Cerebellar nuclear complex (tissue), 1 donor: ENCODE data around the gene QARS1.
A peak's percentile ranks its signal among the peaks of the same experiment; 100 is the strongest.

ENCODE experiments used
- DNase-seq, 2 experiments: peaks; one replicate each; lab custom pipeline; 2025; lab: John Stamatoyannopoulos, UW

The QARS1 gene

DNA sequence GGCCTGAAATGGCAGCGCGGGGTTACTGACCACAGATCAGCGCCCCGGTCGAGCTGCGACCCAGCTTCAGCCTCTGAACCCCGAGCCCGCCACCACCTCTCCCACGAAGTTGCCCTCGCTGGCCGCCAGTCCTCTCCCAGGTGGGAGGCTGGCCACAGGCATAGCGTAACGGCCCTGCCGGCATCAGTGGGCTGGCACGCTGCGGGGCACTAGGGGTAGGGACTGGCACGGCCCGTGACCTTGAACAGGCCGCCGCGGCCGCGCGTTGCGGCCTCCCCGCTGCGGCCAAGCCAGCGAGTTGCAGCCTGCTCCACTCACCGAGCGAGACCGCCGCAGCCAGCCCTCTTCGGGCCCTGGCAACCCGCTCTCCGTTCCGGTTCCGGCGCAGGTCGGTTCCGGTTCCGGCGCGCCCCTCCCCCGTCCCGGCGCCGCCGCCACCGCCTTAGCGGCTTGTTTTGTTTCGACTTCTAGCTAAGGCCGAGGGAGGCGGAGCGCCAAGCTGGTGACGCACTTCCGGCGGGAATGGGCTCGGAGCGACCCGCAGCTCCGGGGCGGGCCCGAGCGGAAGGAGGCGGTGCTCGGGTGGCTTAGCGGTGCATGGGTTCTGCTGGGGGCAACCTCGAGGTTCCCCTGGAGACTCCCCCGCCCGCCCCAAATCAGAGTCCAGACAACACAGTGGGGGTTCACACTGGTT, 16.0 kb upstream of the QARS1 start, which contains the start of gene USP19:
Gene USP19 (minus strand): TSS at position 386 of the 694 bp plus-strand sequence. CDS start 1,678 bp downstream, outside the sequence.
- DNase-seq = peak; percentile 75 to 84

DNA sequence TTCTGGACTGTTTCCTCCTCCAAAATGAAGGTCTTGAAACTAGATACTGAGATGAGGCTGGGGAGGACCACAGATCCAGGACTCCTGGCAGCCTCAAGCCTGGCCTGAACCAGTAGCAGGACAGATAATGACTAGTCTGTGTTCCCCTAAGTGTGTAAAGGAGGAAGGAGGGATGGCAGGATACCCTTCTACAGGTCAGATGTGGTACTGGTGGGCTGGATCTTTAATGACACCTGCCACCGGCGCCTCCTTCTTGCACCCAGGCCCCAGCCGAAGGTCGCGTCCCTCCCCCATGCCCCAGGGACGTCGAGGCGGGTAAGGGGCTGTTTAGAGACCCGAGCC, 15.5 kb upstream of the QARS1 start:
- no peak for DNase-seq

DNA sequence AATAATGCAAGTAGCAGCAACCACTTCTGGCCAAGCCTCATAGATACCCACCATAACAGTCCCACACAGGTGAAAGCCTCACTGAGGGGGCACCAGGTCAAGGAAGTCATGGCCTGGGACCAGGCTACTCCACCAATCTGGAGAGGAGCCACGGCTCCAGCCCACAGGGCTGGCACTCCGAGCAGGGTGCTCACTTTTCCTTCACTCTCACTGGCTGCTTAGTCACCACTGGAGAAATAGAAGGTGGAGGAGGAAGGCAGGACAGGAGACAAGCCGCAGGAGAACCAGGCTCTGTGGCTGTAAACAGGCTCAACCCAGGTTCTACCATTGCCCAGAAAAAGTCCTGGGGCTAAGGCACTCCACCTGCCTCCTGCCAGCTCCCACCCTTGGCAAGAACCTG, 14.9 kb upstream of the QARS1 start:
- DNase-seq = no peak

DNA sequence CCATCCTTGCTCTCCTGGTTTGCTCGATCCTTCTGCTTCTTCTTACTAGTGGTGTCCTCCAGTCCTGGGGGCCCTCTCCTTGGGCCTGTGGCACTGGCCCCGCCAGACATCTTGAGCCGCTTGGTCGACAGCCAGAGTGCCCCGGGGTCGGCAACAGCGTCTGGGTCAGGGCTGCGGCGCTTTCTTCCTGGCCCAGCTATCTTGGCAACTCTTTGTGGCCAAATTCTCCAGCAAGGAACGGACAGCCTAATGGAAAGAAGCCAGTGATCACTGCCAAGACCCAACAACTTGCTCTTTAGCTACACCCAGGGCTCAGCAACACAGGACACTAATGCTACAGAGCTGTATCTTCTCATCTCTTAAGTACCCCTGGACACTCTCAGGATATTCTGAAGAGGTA, 14.5 kb upstream of the QARS1 start:
- DNase-seq = no peak

DNA sequence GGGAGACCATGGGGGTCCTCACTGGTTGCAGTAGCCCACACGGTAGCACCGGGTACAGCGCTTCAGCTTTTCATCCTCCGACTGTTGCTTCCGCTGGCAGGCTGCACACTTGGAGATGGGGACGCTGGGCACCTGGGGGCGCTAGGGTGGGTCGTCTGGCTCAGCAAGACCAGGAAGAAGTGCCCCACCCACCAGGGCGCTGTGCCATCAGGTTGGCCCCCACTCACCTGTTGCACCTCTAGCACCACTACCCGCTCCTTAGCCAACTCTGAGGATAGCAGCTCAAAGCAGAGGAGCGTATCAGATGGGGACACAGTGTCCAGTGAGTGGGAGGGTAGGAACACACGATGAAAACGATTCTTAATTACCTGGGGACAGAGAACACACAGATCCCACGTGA, 7.7 kb upstream of the QARS1 start:
- no peak for DNase-seq

DNA sequence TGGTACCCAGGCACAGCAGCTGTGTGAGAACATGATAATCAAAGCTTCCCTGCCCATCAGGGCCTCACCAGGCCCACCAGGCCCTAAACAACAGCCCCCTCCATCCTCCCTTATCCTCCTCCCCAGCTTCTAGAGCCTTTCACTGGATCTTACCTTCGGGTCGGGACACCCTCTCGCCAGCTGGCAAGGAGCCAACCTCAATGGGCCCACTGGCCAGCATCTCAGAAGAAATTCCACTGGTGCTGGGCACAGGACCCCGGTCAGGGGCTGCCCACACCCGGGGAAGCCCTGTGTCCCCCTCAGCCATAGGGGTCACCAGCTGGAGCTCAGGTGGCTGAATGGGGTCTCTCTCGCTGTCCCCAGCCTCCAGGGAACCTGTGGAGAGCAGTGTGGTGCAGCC, 6.8 kb upstream of the QARS1 start:
- no peak for DNase-seq

DNA sequence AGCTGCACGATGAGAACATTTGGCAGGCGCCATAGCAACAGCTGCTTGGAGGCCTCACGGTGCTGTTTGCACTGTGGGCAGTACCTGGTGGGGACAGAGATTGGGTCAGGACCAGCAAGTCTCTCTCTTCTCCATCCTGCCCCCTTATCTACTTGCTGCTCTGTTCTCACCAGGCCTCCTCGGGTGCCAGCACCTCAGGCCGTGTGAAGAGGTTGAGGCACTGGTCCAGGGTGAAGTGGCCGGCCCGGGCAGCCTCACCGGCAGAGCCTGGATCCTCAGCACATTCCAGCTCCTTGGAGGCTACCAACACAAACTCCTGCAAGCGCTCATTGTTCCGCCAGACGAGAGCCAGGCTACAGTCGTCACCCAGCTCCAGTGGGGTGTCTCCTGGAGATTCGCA, 6.2 kb upstream of the QARS1 start:
- no peak for DNase-seq

DNA sequence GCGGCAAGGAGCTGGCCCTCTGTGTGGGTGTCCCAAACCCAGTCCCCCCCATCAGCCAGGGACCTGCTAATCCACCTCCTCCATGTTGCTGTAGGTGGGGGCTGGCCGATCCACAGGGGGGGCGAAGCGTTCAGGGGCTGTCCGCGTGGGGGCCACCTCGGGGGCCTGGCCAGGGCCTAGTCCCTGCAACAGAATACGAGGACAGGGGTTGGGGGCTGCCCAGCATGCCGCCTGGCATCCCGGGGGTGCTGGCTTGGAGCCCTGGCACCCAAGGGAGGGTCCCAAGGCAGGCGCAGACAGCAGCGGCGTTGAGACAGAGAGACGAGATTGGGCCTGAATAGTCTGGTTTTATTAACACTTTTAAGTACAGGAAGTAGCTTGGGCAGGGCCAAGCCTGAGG, 3.8 kb upstream of the QARS1 start:
- DNase-seq = no peak

DNA sequence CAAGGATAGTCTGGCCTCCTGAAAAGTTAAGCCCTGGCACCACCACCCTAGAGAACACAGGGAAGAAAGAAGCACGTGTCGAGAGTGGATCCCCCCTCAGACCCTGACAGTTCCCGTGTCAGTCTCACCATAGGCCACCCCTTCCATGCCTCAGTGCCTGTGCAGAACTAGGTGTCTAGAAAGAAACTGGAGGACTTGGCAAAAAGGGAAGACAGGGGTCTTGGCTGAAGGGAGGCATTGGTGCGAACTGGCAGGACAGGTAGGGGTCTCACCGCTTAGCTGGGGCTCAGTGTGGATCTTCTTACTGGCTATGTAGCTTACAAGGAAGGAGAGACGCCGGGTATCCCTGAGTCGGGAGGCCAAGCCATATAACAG, 518 bp downstream of the QARS1 start:
- no peak for DNase-seq

DNA sequence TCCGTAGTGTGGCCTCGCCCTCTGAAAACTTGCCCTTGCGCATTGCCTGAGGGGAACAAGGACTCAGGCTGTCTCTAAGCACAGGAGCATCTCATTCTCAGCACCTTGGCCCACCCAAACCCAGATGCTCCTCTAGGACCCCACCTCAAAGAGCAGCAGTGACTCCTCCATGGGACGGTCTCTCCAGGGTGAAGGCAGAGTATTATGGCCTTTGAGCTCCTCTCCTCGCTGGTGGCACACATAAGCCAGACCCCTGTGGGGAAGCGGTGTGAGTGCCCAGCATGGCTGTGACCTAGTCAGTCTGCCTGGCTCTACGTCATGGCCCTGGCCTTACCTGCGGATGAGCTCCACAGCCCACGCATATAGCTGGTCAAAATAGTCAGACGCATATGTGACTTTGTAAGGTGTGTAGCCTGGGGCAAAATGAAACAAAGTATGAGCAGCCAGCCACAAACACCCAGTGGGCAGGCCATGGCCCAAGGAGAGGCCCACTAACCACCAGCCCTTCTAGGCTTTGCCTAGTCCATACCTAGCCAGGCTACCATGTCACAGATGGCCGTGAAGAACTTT, 4.4 kb downstream of the QARS1 start:
- DNase-seq = no peak

DNA sequence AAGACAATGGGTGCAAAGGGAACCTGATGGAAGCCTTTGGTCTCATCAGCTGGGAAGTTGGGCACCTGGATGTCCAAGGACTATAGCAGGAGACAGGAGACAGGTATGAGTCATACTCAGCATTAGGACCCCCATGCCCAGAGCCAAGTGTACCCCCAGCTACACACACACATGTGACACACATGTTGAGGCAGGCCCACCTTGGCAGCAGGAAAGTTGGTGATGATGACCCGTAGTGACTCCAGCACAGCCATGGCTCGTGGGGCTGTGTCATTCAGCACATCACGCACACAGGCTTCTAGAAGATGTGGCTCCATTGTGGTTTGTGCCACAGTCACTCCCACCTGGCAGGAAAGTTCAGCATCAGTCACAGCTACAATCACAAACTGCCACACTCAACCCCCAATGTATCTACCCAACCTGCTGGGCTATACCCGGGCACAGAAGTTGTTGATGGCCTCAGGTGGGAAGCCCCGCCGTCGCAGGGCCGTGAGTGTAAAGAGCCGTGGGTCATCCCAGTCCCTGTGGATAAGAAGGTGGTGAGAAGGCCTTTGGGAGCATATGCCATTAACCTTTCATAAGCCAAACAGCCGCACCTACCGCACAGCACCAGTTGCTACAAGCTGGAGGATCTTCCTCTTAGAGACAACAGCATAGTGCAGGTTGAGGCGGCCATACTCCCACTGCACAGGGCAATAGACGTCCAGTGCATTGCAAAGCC, 5.5 kb downstream of the QARS1 start:
- DNase-seq = no peak

DNA sequence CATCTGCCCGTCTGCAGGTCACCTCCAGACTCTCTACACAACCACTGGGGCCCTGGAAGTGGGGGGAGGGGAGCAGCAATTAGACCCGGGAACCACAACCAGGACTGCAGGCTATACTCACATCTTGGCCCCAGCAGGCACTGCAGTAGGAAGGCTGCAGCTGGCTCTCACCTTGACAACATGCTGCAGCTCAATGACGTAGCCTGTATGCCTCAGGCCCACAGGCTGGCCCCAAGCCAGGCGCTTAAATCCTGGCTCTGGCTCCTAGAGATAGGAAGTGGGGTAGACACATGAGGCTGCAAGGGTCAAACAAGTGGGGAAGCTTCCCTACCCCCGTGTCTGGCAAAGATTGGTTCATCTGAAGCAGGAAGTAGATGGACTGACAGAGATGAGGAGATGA, 6.1 kb downstream of the QARS1 start:
- no peak for DNase-seq

DNA sequence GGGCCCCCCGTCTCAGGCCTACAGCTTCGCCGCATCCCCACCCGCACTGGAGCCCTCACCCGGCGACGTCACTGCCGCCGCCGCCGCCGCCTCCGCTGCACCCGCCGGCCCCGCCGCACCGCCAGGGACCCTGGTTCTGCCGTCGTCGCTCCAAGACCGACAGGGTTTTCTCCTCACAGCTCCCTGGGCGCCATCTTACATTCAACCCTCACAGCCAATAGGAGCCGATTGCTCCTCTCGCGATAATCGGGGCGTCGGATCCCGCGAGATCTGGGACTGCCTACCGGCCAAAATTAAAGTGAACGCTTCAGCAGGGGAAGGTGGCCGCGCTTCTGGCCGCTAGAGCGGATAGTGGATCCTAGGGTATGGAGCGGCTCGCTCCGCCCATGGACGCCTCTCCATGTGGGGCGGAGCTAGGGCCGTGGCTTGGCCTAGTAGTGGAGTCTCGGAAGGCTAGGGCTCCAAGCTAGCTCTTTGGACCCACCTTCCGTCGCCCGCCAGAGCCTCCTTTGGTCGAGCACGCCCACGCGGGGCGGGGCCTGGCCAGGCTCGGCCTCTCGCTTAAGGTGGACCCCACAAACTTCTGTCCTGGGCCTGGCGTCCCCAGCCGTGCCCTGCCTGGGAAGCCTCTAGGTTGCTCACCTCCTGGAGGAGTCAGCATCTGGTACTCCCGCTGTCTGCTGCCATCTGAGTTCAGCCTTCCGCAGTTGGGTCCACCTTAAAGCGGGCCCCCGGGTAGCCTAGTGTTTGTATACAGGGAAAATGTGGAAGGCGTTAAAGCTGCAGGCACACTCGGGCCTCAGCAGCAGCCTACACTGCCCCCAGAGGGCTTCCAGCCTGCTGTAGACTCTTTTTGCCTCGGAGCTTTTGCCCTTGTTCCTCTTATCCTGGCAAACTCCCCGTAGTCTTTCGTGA, 10.4 kb downstream of the QARS1 start, which contains the start of gene QRICH1:
Gene QRICH1 (minus strand): TSS at position 219 of the 915 bp plus-strand sequence. CDS start 17,054 bp downstream, outside the sequence.
- DNase-seq = peak; percentile 95 to 97

DNA sequence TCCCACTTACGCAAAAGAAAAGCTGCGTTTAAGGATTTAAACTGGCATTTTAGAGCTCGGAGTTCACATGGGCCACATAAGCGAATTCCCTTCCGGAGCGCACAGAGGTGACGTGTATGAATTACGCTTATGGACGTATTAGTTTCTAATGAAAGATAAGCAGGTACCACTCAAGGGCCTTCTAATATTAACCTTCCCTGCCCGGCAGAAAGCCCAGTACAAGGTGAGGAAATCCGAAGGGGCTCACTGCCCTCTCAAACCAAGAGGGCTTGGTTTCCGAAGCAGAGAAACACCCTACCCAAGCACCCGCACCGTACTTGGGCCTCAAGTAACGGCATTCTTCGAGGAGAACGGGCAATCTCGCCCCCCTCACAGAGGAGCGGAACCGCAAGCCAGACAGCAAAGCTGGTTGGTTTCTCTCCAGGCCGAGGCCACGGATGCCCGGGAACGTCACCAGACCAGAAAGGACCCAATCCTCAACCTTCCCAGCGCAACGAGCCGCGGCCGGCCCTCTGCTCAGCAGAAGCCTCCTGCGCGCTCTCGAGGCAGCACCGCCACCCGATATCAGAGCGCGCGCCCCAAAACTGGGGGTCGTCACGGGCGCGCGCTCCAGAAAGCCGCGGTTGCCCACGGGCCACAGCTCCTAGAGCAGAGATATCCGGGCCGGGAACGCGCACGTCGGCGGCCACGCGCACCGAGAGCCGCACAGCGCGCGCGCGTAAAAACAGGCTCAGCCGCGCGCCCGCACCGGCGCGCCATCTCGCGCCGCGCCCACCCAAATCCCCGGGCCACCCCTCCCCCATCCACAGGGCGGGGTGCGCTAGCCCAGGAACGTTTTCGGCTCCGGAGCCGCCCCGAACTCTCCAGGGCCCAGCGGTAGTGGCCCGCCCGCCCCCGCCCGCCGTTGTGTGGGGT, 11.4 kb downstream of the QARS1 start:
- DNase-seq = peak in 1 of 2 experiments; percentile 22

DNA sequence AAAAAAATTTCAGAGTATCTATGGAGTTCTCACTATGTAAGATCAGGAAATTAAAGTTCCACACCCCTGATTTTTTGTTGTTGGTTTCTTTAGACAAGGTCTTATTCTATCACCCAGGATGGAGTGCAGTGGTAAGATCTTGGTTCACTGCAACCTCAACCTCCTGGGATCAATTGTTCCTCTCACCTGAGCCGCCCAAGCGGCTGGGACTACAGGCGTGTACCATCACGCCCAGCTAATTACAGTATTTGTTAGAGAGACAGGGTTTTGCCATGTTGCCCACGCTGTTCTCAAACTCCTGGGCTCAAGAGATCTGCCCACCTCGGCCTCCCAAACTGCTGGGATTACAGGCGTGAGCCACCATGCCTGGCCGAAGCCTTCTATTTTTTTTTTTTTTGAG, 23.1 kb downstream of the QARS1 start:
- DNase-seq = no peak

DNA sequence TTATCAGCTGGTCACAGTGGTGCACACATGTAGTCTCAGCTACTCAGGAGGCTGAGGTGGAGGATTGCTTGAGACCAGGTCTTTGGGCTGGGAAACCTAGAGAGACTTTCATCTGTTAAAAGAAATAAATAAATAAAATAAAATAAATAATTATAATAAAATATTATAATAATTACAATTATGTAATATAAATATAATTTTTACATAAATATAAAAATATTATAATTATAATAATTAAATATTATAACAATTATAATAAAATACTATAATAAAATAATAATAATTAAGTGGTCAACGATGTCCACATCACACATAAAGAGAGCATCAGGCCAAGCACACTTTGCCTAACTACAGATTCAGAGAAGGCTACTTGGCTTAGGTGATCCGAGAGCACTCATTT, 25.3 kb downstream of the QARS1 start:
- DNase-seq = no peak

DNA sequence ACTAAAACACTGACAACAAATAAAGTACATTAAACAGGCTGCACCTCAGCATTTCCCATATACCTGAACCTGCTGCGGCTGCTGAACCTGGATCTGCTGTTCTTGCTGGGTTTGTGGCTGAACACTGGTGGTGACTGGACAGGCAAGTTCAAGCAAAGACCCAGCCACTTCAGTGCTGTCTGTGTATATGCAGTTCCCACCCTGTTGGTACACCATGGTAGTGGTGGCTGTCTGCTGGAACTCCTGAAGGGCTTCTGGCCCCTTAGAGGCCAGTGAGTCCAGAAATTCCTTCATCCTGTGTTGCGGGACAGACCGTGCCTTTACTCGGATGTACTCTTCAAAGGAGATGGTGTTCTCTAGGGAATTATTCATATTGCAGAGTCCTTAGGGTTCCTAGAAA, 27.9 kb downstream of the QARS1 start:
- no peak for DNase-seq

DNA sequence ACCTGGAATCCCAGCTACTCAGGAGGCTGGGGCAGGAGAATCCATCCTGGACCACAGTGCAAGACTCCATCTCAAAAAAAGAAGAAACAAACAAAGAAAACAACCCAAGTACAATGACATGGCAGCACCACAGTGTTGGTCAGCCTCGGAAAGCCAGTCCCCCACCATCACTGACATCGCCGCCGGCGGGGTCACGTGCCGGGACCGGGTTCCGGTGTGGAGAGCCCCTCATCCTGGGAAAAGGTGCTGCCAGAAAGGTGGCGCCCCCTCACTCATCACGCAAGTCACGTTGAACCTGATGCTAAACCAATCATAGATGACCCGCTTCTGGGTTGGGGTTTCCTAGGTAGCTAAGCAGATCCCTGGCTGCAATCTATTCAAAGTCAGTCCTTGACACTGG, 28.4 kb downstream of the QARS1 start:
- DNase-seq = no peak

DNA sequence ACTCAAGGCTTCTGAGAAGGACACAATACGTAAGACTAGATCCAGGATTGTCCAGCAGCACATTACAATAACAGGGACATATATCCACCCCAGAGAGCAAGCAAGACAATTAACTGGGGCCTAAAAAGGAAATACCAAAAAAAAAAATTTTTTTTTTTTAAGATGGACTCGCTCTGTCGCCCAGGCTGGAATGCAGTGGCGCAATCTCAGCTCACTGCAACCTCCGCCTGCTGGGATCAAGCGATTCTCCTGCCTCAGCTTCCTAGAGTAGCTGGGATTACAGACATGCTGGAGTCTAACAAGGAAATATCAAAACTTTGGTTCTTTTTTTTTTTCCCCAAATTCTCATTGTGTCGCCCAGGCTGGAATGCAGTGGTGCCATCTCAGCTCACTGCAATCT, 46.5 kb downstream of the QARS1 start:
- DNase-seq = no peak

DNA sequence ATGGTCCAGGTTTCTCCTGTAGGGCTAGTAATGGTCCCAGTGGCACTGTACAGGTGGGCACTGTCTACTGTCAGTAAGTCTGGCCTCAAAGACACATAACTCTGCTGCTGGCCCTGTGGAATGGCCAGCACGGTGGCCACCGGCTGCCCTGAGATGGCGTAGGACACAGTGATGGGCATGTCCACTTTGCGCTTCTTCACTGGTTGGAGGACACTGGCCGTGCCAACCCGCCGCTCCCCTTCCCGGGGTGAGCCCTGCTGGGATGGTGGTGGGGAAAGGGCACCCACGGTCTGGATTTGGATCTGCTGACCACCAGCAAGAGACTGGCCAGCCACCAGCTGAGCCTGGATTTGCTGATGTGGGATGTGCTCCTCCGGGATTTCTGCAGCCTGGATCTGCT, 47.3 kb downstream of the QARS1 start:
- no peak for DNase-seq

DNA sequence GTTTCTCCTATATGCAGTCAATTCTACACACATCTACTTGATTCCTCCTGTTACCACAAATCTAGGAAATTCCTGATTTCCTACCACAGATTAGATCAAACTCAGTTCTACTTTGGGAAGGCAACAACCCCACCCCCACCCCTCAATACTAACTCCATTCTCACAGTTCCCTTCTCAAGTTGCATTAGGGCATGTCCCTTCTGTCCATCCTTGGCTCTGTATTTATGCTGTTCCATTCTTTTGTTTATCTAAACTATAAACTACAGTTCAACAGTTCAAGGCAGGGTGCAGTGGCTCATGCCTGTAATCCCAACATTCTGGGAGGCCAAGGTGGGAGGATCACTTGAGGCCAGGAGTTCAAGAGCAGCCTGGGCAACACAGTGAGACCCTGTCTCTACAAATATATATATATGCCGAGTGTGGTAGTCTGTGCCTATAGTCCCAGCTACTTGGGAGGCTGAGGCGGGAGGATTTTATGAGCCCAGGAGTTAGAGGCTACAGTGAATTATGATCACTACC, 50.2 kb downstream of the QARS1 start:
- DNase-seq = no peak
